Astrocyte of the cerebellum (primary cell): ENCODE results near the gene NCOR2.

Experiments
- DNase-seq: peaks from one replicate; pipeline ENCODE4 v3.0.0-alpha.2; 2011; ENCODE audit warnings: low read depth
- H3K4me3 ChIP-seq: 2 replicates; pipeline ENCODE4 v1.5.1; 2011; ENCODE audit warnings: mild to moderate bottlenecking, low read depth, low read length, moderate library complexity
- in situ Hi-C: cut with HindIII; loops from 2 replicates; pipeline ENCODE4 v1.10.0; 2017; ENCODE audit warnings: low sequenced_read_pairs
- TF ChIP-seq, protein P1 (sequence below): IDR thresholded peaks from 2 replicates; pipeline ENCODE4 v1.5.1; 2012; ENCODE audit warnings: low read length, low read depth, moderate library complexity, mild to moderate bottlenecking; ENCODE audit errors: missing control alignments

Gene NCOR2

DNA sequence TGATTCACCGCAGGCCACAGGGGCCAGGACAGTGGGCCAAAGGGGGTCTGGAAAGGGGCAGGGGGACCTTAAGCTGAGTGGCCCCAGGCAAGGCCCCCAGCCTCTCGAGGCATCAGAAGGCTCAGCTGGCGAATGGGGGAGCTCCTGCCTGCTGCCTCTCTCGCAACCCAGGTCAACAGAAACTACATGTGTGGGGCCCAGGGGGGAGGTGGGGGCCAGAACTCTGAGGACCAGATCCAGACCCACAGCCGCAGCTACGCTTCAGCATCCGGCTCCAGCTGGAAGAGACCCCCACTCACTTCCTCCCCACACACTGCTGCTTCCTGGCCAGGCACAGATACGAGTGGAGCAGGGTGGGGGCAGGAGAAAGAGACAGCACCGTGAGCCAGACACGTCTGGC, 46.5 kb downstream of the NCOR2 start:
- TF ChIP-seq, protein P1, sequence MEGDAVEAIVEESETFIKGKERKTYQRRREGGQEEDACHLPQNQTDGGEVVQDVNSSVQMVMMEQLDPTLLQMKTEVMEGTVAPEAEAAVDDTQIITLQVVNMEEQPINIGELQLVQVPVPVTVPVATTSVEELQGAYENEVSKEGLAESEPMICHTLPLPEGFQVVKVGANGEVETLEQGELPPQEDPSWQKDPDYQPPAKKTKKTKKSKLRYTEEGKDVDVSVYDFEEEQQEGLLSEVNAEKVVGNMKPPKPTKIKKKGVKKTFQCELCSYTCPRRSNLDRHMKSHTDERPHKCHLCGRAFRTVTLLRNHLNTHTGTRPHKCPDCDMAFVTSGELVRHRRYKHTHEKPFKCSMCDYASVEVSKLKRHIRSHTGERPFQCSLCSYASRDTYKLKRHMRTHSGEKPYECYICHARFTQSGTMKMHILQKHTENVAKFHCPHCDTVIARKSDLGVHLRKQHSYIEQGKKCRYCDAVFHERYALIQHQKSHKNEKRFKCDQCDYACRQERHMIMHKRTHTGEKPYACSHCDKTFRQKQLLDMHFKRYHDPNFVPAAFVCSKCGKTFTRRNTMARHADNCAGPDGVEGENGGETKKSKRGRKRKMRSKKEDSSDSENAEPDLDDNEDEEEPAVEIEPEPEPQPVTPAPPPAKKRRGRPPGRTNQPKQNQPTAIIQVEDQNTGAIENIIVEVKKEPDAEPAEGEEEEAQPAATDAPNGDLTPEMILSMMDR: no peak
- H3K4me3 ChIP-seq: no peak overlapping the region
- no peak for DNase-seq
- in situ Hi-C loops: loop anchor here (5.0 kb wide), 1 partner anchor 41 kb away; no protein-coding TSS in a partner anchor

DNA sequence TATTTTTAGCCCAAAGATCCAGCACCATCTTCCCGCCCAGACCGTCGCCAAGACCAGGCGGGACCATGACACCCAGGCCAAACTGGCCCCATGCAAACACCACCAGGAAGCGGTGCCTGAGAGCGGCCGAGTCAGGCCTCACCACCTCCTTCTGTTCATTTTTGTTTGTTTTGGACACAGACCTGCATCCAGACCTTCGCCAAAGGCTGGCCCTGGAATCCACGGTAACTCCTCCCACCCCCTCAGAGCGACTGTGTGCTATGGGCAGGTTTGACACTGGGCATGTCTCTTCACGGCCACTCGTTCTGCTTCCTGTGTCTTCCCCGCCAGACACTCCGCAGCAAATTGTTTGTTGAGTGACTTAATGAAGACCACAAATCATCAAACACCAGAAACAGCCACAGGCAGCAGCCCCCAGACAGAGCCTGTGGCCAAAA, 47.1 kb downstream of the NCOR2 start:
- no peak for DNase-seq
- no peak overlapping the region for H3K4me3 ChIP-seq
- in situ Hi-C loops: loop anchor here (5.0 kb wide), 1 partner anchor 42 kb away; no protein-coding TSS in a partner anchor
- TF ChIP-seq, protein P1: no peak

DNA sequence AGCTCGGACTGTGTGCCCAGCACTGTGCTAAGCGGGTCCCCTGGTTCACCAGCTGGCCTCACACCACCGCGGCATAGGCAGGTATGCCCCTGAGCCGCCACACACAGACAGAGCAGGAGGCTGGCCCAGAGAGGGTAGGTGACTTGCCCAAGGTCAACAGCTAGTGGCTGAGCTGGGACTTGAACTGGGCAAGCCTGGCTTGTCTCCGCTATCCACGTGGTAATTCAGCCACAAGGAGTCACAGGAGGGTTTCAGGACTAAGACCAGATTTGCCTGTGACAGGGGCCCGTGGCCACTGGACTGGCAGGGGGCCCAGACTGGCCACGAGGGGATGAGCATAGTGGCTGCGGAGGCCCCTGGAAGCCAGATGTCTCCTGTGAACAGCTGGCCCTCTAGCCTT, 47.7 kb downstream of the NCOR2 start:
- in situ Hi-C loops: loop anchor here (5.0 kb wide), 1 partner anchor 43 kb away; no protein-coding TSS in a partner anchor
- H3K4me3 ChIP-seq: no peak overlapping the region
- TF ChIP-seq, protein P1: no peak
- no peak for DNase-seq

DNA sequence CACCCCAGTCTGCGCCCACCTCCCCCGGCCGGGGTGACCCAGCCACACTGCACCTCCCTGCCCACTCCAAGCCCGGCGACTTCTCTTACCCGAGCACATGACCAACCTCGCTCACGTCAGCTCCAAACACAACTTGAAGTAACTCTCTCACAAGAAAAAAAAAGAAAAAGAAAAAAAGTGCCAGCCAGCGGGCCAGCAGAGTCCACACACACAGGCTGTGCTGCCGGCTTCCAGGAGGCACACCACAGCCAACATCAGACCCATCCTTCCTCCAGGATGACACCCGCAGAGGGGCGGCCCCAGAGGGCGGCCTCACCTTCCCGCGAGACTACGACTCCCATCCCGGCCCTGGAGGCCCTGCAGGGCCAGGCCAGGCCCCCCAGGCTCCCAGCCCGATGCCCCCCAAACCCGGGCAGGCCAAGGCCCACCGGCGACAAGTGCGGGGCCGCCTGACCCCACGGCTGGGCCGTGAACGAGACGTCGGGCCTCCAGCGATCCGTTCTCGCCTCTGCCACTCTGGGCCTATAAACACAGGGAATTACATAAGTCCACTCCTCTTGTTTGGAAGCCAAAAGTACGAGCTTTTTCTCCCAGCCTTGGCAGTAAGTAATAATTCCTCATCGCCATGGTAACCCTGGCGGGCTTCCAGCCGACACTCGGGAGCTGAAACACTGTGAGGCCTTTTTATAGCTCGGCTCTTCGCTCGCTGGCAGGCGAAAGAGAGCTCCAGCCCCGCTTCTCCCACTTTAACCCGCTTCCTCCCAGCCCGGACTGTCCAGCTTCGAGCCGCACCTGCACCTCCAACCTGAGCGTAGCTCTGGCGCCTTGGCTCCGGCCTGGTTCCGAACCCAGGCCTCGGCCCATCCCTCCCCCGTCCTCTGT, 49.1 kb downstream of the NCOR2 start:
- in situ Hi-C loops: no loop called here
- TF ChIP-seq, protein P1: no peak
- H3K4me3 ChIP-seq: peak overlapping the region; percentile 56
- DNase-seq: peak; percentile 99
